GM21723 (cell line): ENCODE results near the gene NR0B2.
"Not testable (repeated sequence)": the region's sequence is repeated elsewhere in the genome, so short reads cannot be mapped to it uniquely, and the experiment has no call there.

Experiments
- ATAC-seq: cut with Tn5 transposase; IDR thresholded peaks from one replicate; pipeline ENCODE4 v1.9.1; 2021; ENCODE audit warnings: mild to moderate bottlenecking, moderate library complexity; ENCODE audit not compliant: unreplicated experiment

The NR0B2 gene

DNA sequence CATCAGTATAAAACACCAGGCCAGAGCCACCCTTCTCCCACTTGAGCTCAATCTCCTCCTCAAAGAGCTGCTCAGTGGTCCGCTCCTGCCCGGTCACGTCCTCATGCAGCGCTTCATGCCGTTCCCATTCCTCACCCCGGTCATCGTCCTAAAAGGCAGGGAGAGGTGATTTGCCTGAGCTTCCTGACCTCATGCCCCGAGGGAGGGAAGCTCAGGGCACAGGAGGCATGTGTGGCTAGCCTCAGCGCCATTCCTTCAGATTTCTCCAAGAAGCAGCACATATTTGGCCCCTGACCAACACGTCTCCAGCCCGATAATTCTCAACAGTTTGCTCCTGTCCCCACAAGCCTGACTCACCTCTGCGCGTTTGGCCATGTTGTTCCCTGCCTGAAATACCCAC is 19.5 kb downstream of the NR0B2 start:
- no peak for ATAC-seq

DNA sequence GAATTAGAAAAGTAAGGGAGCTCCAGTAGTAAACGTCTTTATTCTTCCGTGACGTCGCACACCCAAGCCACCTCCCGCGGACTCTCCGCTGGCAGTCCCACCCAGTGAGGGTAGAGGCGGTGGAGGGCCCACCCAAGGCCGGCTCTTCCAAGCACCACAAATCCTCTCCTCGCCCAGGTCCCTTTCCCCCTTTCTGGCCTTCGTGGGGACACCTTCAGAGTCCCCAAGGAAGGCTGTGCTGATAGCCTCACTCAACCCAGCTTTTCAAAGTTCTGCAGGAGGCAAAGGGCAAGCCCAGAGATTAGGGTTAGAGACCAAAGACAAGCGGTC is 23.3 kb downstream of the NR0B2 start:
- peak; percentile 29 for ATAC-seq

DNA sequence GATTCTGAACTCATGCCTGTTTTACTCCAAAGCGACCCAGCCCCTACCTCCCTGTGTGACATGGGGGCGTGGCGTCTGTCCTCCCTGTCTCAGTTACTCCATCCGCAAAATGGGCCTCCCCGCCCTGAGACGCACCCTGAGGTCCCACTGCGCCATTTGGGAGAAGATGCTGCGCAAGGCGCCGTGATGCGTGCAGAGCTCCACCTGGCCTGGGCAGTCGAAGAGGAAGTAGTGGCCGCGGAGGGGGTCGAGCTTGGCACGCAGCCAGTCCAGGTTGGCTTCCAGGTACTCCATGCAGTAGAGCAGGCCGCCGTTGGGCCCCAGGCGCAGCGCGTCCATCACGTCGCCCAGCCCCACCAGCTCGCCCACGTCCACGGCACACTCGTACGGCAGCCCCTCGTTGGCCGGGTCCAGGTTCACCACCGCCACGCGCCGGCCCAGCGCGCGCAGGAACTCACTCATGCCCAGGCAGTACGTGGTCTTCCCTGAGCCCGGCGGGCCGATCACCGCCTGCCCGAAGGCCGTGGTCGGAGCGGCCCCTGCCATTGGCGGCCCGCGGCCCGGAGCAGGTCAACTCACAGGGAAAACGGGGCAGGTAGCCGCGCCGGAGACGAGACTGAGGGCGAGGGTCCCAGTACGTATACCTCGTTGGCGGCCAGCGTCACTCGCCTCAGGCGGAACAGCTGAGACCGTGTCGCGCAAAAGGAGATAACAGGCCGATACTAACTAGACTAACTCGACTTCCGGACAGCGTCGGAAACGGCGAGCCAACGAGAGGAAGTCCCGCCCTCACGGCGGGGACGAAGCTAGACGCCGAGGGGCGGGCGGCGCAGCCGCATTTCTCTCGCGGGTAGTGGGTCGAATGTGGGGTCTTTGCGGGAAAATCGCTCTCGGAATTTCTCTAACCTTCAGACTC is 24.0 kb downstream of the NR0B2 start, which contains the start of gene GPN2:
TSS of gene GPN2 (minus strand) at position 733 of the 916 bp plus-strand sequence. CDS start at position 546, 187 bp downstream.
- peak; percentile 87 for ATAC-seq

DNA sequence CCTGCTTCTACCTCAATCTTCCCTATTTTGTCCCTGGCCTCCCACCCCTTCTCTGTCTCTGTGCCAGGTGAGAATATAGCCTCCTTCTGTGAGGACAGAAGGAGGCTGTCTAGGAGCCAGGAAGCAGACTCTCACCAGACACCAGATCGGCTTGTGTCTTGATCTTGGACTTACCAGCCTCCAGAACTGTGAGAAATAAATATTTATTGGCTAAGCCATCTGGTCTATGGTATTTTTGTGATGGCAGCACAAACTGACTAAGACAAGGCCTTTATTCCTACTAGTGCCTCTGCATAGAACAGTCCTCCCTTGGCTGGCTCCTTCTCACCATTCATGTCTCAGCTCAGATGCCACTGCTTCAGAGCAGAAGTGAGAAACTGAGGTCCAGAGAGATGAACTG is 25.5 kb downstream of the NR0B2 start:
- no peak for ATAC-seq

DNA sequence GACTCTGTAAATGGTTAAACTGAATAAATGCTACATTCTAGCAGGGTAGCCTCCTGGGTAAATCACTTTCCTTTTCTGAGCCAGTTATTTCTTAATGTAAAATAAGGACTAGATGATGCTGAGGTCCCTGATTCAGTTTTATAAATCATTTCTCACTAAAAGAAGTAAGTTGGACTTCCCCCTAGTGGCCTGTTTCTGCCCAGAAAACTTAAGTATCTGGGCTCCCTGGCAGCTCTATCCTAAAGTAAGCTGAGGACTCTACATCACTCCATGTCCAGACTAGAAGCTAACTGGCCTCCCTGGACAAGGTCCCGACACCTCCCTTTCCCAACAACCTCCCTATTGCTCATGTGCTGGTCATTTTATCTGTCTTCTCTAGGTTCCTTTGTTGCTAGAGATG is 26.6 kb downstream of the NR0B2 start:
- ATAC-seq: no peak

DNA sequence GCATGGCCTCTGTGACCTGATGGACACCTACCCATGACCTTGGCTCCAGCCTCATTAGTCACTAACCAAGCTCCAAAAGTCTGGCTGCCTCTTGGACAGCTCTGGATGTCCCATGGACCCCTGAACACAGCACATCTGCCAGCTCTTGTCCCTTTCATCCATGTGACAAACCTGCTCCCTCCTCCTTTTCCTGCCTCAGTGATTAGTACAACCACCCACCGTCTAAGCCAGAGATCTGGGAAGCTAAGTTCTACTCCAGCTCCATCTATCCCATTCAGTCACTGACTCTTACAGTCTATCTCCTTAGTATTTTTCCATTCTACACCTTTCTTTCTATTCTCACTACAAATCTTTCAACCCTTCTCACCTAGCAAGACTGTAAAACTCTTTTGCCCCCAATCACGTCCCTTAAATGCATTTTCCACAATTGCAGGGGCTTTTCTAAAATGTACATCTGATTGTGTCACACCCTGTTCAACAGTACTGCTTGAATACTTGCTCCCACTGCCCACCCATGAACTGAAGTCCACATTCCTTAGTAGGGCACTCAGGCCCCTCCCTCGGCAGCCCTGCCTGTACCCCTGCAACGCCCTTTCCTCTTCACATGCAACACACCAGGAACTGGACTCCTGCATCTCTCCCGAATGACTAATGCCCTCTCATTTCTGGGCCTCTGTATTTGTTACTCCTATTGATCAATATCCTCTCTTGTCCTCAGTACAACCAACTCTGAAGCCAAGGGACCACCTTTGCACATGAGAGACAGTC is 30.9 kb downstream of the NR0B2 start:
- no peak for ATAC-seq

DNA sequence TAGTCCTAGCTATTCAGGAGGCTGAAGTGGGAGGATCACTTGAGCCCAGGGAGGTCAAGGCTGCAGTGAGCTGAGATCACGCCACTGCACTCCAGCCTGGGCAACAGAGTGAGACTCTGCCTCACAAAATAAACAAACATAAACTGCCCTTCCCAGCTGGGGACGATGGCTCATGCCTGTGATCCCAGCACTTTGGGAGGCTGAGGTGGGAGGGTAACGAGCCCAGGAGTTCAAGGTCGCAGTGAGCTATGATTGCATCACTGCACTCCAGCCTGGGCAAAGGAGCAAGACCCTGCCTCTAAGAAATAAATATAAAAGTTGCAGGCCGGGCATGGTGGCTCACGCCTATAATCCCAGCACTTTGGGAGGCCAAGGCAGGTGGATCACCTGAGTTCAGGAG is 32.2 kb downstream of the NR0B2 start:
- ATAC-seq: not testable (repeated sequence)

DNA sequence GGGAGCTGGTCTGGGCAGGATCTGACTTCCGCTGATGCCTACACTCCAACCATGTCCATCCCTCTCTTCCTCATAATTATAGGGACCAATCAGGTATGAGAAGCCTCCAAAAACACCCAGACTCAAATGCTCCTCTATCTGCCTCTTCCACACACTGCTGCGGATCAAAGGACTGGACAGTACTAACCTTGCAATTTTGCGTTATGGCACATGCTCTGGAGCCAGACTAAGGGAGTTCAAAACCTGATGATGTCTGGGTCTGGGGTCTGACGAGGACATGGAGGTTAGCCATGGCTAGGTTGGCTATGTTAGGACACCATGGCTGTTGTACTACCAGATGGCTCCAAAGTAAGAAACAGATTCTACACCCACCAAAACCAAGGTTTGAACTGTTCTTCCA is 34.0 kb downstream of the NR0B2 start:
- no peak for ATAC-seq

DNA sequence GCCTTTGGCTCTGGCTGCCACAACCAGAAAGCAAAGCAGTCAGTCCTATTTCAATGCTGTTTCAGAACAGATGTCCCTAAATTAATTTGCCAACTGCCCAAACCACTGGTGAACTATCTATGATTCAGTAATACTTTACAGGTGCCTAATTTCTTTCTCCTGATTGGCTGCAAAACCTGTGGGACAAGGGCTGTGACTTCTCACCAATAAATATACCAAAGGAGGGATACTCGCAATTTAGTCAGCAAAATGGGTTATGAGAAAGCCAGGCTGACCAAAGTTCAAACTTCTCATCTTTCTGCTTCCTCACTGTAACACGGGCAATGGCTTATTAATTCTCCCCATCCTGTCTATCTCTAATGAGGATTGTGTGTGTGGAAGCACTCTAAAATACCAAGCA is 36.4 kb downstream of the NR0B2 start:
- ATAC-seq: no peak

DNA sequence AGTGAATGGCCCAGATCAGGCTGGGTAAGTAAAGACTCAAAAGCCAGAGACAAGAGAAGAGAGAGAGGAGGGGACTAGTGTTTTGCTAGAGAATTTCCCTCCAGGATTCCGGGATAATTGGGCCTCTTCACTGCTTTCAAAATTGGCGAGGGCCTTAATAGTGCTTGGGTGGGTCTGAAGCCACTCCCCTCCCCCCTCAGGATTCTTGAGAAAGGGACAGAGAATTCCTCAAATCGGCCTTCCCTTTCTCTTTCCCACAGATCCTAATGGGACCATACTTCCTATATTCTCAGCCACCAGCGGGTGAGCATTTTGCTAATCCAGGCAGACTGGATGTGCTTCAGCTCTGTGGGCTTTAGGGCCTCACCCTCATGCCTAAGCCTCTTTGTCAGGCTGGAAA is 38.9 kb downstream of the NR0B2 start:
- ATAC-seq: no peak

DNA sequence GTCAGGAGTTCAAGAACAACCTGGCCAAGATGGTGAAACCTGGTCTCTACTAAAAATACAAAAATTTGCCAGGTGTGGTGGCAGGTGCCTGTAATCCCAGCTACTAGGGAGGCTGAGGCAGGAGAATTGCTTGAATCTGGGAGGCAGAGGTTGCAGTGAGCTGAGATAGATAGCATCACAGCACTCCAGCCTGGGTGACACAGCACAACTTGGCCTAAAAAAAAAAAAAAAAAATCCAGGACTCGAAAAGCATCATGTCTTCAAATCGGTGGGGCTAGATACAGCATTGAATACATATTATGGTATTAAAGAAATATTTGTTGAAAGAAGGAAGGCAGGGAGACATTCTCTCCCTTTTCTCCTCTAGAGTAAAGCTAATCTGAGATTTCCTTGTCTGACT is 40.7 kb downstream of the NR0B2 start:
- ATAC-seq: not testable (repeated sequence)

DNA sequence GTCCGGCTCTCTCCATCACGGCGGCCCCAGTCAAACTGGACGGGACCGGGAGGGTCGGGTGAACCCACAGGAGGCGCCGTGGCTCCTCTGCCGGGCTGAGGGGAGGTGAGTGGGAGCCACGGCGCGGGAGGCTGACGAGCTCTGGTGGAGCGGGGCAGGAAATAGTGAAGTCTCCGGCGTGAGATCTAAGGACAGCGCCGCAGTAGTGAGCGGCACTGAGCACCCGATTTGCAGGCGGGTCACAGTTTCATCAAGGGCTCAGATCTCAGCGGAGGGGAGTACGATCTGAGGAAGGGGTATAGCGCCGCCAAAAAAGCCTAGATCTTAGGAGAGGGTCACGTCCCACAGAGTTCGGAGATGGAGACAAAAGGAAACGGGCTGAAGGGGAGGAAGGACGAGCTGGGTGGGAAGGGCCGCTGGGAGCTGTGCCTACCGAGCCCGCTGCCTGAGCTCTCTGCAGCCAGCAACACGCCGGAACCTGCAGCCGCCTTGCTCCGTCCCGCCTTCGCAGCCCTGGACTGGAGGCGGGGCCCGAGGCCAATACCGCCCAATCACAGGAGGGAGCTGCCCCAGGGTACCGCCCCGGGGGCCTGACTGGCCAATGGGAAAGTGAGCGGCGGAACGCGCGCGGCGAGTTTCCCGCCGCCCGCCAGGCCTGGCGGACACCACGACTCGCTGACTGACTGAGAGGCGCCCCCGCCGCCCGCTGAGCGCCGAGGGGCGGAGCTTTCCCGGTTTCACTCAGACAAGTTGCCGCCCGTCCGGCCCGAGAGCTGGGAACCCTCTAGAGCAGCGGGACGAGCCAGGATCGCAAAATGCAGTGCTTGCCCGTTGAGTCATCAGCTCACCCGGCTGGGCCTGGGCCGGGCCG is 48.9 kb downstream of the NR0B2 start:
- ATAC-seq: peak; percentile 90

DNA sequence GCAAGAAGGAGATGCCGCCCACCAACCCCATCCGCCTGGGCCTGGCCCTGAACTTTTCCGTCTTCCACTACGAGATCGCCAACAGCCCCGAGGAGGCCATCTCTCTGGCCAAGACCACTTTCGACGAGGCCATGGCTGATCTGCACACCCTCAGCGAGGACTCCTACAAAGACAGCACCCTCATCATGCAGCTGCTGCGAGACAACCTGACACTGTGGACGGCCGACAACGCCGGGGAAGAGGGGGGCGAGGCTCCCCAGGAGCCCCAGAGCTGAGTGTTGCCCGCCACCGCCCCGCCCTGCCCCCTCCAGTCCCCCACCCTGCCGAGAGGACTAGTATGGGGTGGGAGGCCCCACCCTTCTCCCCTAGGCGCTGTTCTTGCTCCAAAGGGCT is 50.1 kb downstream of the NR0B2 start:
- ATAC-seq: no peak

DNA sequence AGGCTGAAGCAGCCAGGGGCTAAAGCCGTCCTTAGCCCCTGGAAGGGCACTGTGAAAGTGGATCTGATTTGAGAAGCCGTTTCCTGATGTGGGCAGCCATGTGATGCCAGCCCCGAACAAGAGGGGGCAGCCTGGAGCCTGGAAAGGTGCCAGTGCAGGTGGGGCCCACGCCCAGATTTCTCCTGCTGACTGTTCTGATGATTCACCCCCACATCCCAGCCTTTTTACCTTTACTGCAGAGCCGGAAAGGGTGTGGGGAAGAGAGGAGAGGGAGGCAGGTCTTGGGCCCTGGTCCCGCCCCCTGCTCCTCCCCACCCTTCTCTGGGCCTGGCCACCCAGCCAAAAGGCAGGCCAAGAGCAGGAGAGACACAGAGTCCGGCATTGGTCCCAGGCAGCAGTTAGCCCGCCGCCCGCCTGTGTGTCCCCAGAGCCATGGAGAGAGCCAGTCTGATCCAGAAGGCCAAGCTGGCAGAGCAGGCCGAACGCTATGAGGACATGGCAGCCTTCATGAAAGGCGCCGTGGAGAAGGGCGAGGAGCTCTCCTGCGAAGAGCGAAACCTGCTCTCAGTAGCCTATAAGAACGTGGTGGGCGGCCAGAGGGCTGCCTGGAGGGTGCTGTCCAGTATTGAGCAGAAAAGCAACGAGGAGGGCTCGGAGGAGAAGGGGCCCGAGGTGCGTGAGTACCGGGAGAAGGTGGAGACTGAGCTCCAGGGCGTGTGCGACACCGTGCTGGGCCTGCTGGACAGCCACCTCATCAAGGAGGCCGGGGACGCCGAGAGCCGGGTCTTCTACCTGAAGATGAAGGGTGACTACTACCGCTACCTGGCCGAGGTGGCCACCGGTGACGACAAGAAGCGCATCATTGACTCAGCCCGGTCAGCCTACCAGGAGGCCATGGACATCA is 50.7 kb downstream of the NR0B2 start, which contains the start of gene SFN:
TSS of gene SFN (plus strand) at position 369 of the 904 bp plus-strand sequence. CDS start at position 433, 64 bp downstream.
- ATAC-seq: no peak

DNA sequence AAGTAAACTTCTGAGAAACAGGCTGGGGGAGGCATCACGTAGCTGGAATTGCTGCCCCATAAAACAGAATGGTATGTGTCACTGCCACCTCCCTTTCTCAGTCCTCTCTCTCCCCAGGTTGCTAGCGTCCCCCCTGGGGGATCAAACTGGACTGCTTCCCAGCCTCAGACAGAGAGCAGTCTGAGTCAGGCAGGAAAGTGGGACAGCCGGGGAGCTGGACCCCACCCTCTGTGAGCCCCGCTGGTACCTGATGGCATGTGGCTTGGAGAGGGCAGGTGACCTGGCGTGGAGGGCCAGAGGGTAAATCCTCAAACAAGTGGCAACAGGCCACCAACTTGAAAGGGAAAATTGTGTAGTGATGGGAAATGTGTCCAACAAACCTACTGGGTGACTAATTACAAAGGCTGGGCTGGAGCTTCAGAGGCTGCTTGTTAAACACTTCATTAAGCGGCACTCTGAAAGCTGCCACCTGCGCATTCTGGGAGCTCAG is 51.8 kb downstream of the NR0B2 start:
- ATAC-seq: no peak
